Left lung (tissue), 10 donors: ENCODE data around the gene IVD. TPM values are rescaled to one million over a fixed set of nuclear protein-coding genes. Genes with fewer than 3 reads are reported as not detected.

Experiments used
- ATAC-seq: fragments of 200-7000 bp; cut with Tn5 transposase; one replicate; pipeline ENCODE4 v1.9.1; 2020; ENCODE audit warnings: moderate library complexity
- DNase-seq, 4 donors: peaks; one replicate each; pipeline ENCODE4 v3.0.0-alpha.2; 2013 to 2020
- H3K27ac ChIP-seq, 2 donors: fragments of 200-600 bp; sonication (generic) in 1 of 2; one replicate each; pipeline versions ENCODE4 v1.5.0 to v1.8.0; 2020 to 2021
- H3K27me3 ChIP-seq, 2 donors: fragments of 200-600 bp; sonication (generic) in 1 of 2; one replicate each; pipeline versions ENCODE4 v1.5.0 to v1.8.0; 2020 to 2021
- H3K36me3 ChIP-seq, 2 donors: fragments of 200-600 bp; sonication (generic) in 1 of 2; one replicate each; pipeline versions ENCODE4 v1.5.0 to v1.8.0; 2020 to 2021
- H3K4me1 ChIP-seq, 2 donors: fragments of 200-600 bp; one replicate each; pipeline ENCODE4 v1.8.0; 2021
- H3K4me3 ChIP-seq, 2 donors: fragments of 200-600 bp; sonication (generic) in 1 of 2; one replicate each; pipeline versions ENCODE4 v1.5.0 to v1.8.0; 2020 to 2021; ENCODE audit warnings: mild to moderate bottlenecking in 1 of 2
- H3K9me3 ChIP-seq, 2 donors: fragments of 200-600 bp; sonication (generic) in 1 of 2; one replicate each; pipeline versions ENCODE4 v1.5.0 to v1.8.0; 2020 to 2021
- CTCF ChIP-seq, 2 donors: fragments of 200-600 bp; sonication (generic) in 1 of 2; IDR thresholded peaks; one replicate each; pipeline versions ENCODE4 v1.5.0 to v1.8.0; 2021; ENCODE audit warnings: antibody characterized with exemption in 2 of 2
- intact Hi-C, 2 donors: fragments of 100-400 bp; cut with DNase I; formaldehyde crosslinking; loops; one replicate each; pipeline versions ENCODE4 v1.11.2 to v1.14.2; 2022
- polyA plus RNA-seq, 6 donors: library from polyadenylated mRNA; unstranded; fragments of 120-200 nt; gene quantifications; one replicate each; pipeline ENCODE4 v1.2.1, GENCODE V29; 2013; ENCODE audit not compliant: insufficient read length in 6 of 6
- total RNA-seq, 2 donors: library from RNA; stranded (reverse); fragmentation: NEBNext Ultra II Directional; extraction: Animal tissue kit (Norgen Biotek cat#: 25700); gene quantifications; one replicate each; pipeline ENCODE4 v1.2.1, GENCODE V29; 2021
- donor health status: DM: no; HTN: yes; CAD: no.
- donor health status: DM: no; HTN: no; CAD: no.

Gene IVD
- total and polyA plus RNA-seq, 8 donors, result 61.9 to 132 (median 111) TPM

GRCh38 chr15:40420793-40421192, 15.2 kb downstream of the IVD start:
- intact Hi-C loops, result loop anchor here in 1 of 2 donors (10.0 kb wide), 1 partner anchor 136 kb away; the partner anchor contains the start of gene ANKRD63
- no peak for TF ChIP-seq CTCF (IDR thresholded peaks at IDR 0.05)
- H3K27me3 ChIP-seq, result no peaks in the 10 kb centered on the region
- peaks cover 0 to 25% of the 10 kb centered on the region in 2 donors for H3K36me3 ChIP-seq
- DNase-seq (peak in 2 of 4 donors; percentile 81 to 85), ATAC-seq (peak; percentile 80)
- H3K4me3 ChIP-seq, result no peak overlapping the region
- H3K4me1 ChIP-seq, result peaks cover 0 to 22% of the 10 kb centered on the region in 2 donors
- no peaks in the 10 kb centered on the region for H3K9me3 ChIP-seq
- H3K27ac ChIP-seq, result no peak overlapping the region

GRCh38 chr15:40421246-40422157, 15.9 kb downstream of the IVD start:
- intact Hi-C loops, result loop anchor here in 1 of 2 donors (10.0 kb wide), 1 partner anchor 137 kb away; the partner anchor contains the start of gene ANKRD63
- DNase-seq, result peak in 3 of 4 donors; percentile 76 to 98 (median 85)
- no peaks in the 10 kb centered on the region for H3K9me3 ChIP-seq
- H3K36me3 ChIP-seq, result peaks cover 0 to 18% of the 10 kb centered on the region in 2 donors
- peaks cover 0 to 22% of the 10 kb centered on the region in 2 donors for H3K4me1 ChIP-seq
- H3K4me3 ChIP-seq, result no peak overlapping the region
- peak; percentile 97 for ATAC-seq
- peak; percentile 89 to 94 for TF ChIP-seq CTCF (IDR thresholded peaks at IDR 0.05)
- H3K27me3 ChIP-seq, result no peaks in the 10 kb centered on the region
- H3K27ac ChIP-seq, result no peak overlapping the region

- ATAC-seq, result no peak
- H3K27me3 ChIP-seq, result no peaks in the 10 kb centered on the region
- peaks cover 0 to 22% of the 10 kb centered on the region in 2 donors for H3K4me1 ChIP-seq
- TF ChIP-seq CTCF (IDR thresholded peaks at IDR 0.05), result no peak
- no peak overlapping the region for H3K27ac ChIP-seq
- H3K9me3 ChIP-seq, result no peaks in the 10 kb centered on the region
- no peaks in the 10 kb centered on the region for H3K36me3 ChIP-seq
- H3K4me3 ChIP-seq, result no peak overlapping the region
- intact Hi-C loops, result loop anchor here in 1 of 2 donors (10.0 kb wide), 1 partner anchor 140 kb away; the partner anchor contains the start of gene ANKRD63
- no peak for DNase-seq
These were observed 19.0 kb downstream of the IVD start for GRCh38 chr15:40424483-40425115.

GRCh38 chr15:40425681-40426080, 20.1 kb downstream of the IVD start:
- Histone ChIP-seq H3K27me3 (no peaks in the 10 kb centered on the region), H3K36me3 (no peaks in the 10 kb centered on the region), H3K9me3 (no peaks in the 10 kb centered on the region), H3K4me1 (peaks cover 0 to 16% of the 10 kb centered on the region in 2 donors), H3K27ac (no peak overlapping the region), H3K4me3 (no peak overlapping the region)
- no peak for DNase-seq
- TF ChIP-seq CTCF (IDR thresholded peaks at IDR 0.05), result no peak
- no peak for ATAC-seq
- intact Hi-C loops, result loop anchor here in 1 of 2 donors (10.0 kb wide), 1 partner anchor 141 kb away; the partner anchor contains the start of gene ANKRD63
